Measurements from ENCODE around the gene BRI3.

- no peak for TF ChIP-seq CTCF (optimal IDR thresholded peaks at IDR 0.05 in 1 of 3, IDR thresholded peaks at IDR 0.05 in 1 of 3, conservative IDR thresholded peaks at IDR 0.05 in 1 of 3; ENCODE audit: extremely low read depth in 1 of 3, insufficient read depth in 2 of 3, low read length in 3 of 3)
- no peak for TF ChIP-seq EZH2 (IDR thresholded peaks at IDR 0.05; ENCODE audit: low read length)
Measured at GRCh38 chr7:98312201-98312600, 30.7 kb downstream of the BRI3 start.
